Vagina (tissue), 2 donors: ENCODE measurements around the gene NCKAP1.

ENCODE experiments used
- CTCF ChIP-seq, 3 experiments: fragments of 450-650 bp in 2 of 3; fragments of 200-600 bp in 1 of 3; sonication (generic) in 1 of 3; IDR thresholded peaks; one replicate each; pipeline ENCODE4 v1.5.1; 2017 to 2019; ENCODE audit warnings: antibody characterized with exemption in 3 of 3, mild to moderate bottlenecking in 2 of 3, moderate library complexity in 2 of 3
- POLR2AphosphoS5 ChIP-seq, 2 donors: sonication (generic); formaldehyde crosslinking; IDR thresholded peaks; one replicate each; pipeline ENCODE4 v1.9.0; 2017; ENCODE audit warnings: antibody characterized with exemption in 2 of 2, mild to moderate bottlenecking in 2 of 2, low read depth in 1 of 2; ENCODE audit not compliant: insufficient read depth in 1 of 2

GRCh38 chr2:182860858-182861257 is 177.4 kb downstream of the NCKAP1 start:
- TF ChIP-seq CTCF (IDR thresholded peaks at IDR 0.05) (no peak), POLR2AphosphoS5 (IDR thresholded peaks at IDR 0.05; ENCODE audit: insufficient read depth in 1 of 2, low read depth in 1 of 2) (no peak)
